Daoy (cell line): ENCODE data around the gene STK40. TPM values are rescaled to one million over a fixed set of nuclear protein-coding genes. Genes with fewer than 3 reads are reported as not detected.
A peak's percentile ranks its signal among the peaks of the same experiment; 100 is the strongest.

Experiments
- DNase-seq: peaks from one replicate; pipeline ENCODE4 v3.0.0-alpha.2; 2015; ENCODE audit warnings: low read depth
- total RNA-seq: library from RNA; depleted of rRNA; stranded (reverse); fragments of >200 nt; shearing (Covaris generic); gene quantifications from 2 replicates; pipeline ENCODE4 v1.2.3, GENCODE V29; 2014; rRNA removed

STK40 gene, protein sequence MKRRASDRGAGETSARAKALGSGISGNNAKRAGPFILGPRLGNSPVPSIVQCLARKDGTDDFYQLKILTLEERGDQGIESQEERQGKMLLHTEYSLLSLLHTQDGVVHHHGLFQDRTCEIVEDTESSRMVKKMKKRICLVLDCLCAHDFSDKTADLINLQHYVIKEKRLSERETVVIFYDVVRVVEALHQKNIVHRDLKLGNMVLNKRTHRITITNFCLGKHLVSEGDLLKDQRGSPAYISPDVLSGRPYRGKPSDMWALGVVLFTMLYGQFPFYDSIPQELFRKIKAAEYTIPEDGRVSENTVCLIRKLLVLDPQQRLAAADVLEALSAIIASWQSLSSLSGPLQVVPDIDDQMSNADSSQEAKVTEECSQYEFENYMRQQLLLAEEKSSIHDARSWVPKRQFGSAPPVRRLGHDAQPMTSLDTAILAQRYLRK
- 18.2 and 31.1 TPM in 2 replicates for total RNA-seq

- DNase-seq, result peak; percentile 99
Observed at GRCh38 chr1:36385410-36386264, at the start of gene STK40. Gene STK40 (minus strand): TSS chr1:36385924. CDS start chr1:36361332, 24,592 bp downstream.

DNA sequence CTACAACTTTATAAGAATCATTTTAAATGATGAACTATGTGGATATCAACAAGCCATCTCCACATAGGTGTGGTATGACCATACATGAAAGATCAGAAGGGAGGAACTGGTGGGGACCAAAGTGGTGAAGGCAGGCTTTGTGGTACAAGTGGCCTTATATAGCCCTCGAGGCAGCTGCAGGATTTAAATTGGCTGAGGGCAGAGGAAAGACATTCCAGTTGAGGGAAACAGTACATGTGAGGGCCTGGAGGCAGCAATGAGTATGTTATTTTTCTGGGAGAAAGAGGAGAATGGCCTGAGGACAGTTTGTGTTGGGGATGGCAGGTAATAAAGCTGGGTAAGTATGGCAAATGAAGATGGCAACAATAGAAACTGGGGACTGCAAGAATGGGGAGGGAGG, 47.4 kb upstream of the STK40 start:
- no peak for DNase-seq

GRCh38 chr1:36432616-36433015, 46.9 kb upstream of the STK40 start:
- DNase-seq, result no peak

DNA sequence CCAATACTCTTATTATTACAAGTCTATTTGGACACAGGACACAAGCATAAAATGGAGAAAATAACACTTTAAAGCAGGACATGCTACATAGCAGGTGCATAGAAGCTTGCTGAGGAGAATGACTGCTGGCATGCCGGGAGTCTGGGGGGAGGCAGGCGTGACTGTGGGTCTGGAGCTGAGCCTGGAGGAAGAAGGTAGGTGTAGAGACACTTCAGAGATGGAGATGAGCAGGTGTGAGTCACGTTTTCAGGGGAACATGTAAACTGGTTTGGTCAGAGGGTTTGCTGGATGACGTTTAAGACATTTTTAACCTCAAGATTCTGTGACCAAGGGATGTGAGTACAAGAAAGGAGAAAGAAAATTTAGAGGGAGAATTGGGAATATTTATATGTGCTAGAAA, 40.1 kb upstream of the STK40 start:
- DNase-seq, result no peak

DNA sequence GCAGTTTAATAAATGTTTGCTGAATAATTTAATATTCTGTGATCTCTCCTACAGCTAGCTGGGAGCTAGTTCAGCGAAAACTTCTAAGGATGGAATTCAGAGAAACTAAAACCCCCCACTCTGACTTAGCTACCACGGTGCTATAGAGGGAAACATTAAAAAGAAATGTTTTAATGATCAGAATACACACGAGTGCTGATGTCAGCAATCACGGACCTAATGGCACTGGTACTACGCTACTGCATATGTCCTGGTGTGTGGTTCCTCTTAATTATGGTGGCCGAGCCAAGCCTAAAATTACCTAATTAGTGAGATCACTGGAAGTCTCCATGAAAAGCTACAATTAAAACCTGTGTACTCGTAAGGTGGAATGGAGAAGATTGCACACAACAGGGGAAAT, 35.9 kb upstream of the STK40 start:
- DNase-seq, result no peak

- peak; percentile 91 for DNase-seq
Observed at GRCh38 chr1:36420836-36421317, 35.2 kb upstream of the STK40 start.

- no peak for DNase-seq
Observed at GRCh38 chr1:36420409-36420808, 34.7 kb upstream of the STK40 start.

GRCh38 chr1:36419569-36419968, 33.8 kb upstream of the STK40 start:
- no peak for DNase-seq

DNA sequence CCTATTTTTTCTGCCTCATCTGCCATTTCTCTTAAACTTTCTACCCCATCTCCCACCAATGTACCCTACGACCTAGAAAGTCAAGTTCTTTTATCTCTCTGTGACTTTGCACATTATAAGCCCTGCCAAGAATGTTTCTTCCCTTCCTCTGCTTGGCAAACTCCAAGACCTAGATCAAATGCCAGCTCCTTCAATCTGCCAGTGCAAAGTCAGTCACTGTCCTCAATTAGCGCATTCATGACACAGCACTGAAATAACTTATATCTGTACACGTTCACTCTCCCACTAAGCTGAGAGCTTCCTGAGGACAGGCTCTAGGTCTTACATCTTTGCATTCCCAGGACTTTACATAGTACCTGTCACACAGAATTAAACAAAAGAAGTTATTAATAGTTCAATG, 33.4 kb upstream of the STK40 start:
- DNase-seq, result no peak

DNA sequence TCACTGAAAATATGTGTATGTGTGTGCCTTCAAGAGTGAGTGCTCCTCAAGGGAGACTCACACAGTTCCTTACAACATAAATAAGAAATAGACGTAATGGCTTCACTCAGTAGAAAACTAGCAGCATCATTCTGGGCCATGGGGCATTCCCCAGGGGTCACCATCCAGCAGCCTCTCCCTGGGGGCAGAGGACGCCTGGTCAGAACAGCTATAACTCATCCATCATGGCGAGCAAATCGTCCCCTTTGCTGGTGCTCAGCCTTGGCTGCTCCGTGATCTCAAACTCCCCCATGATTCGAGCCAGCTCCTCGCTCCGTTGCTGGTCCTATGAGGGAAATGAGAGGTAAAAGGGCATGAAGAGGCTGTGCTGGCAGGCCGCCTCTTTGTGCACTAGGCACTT, 32.2 kb upstream of the STK40 start:
- DNase-seq, result no peak

DNA sequence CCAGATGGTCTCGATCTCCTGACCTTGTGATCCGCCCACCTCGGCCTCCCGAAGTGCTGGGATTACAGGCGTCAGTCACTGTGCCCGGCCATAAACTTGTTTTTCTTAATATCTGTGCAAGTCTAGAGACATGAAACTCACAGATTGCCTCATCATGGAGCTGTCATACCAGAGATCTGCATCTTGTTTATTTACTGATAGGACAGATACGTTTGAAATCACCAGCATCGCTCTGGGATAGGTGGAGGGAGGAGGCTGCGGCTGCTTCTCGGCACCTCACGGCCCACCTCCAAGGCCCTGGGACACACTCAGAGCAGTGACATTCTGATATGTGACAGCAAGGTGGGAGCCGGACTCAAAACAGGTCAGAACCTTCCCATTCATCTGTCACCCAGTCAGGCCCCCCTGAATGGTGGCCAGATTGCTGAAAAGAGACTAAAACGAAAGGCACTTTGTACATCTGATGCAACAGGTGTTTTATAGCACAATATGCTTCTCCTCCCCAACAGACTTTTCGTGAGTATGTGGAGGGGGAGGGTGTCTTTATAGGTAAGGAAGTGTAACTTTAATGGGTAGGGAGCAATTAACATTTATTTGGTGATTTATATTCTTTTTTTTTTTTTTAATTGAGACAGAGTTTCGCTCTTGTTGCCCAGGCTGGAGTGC, 30.1 kb upstream of the STK40 start:
- no peak for DNase-seq

DNA sequence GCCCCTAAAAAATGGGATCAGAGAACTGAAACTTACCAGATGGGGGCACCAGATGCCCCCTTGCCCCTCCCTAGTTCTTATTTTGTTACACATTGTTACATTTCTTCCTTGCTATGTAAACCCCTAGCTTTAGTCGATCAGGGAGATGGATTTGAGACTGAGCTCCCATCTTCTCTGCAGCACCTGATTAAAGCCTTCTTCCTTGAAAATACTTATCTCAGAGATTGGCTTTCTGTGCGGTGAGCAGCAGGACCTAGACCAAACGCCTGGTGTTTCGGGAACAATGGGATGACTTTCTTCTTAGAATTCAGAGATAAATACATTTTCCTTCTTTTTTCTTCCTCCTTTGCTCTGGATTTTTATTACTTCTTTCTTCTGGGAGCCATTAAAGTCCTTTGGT, 28.7 kb upstream of the STK40 start:
- DNase-seq, result no peak

DNA sequence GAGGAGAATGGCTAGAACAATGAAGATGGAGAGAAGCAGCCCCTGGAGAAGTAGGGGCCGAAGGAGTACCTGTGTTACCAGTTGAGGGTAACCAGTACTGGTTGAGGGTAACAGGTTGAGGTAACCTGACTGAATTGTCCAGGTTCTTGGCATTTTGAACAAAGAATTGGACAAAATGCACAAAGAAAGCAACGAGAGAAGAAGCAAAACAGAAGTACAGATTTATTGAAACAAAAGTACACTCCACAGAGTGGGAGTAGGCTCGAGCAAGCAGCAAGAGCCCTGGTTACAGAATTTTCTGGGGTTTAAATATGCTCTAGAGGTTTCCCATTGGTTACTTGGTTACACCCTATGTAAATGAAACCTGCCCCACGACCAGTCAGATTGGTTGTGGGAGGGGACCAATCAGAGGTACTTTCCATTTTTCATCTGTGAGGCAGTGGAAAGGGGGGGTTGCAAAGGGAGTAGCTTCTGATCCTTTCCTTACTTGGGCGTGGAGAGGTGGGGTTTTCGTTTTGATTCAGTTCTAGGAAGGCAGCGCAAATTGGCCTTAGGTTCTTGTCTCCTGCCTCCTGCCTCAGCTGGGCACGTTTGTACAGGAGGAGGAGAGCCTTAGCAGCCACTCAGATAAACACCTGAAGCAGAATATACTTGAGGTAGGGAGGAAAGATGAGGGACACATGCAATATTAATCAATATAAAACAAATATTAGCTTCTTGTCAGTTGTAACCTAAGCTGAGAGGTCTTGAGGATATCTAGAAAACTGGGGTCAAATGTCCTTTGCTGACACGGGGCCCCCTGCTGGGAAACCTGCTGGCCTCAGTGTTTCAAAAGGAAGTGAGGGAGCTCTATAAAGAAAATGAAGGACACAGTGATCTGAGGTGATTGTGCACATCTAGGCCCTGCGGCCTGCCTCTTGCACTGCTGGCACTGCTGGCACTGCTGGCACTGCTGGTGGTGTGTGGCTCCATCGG, 26.2 kb upstream of the STK40 start:
- DNase-seq, result peak; percentile 43

DNA sequence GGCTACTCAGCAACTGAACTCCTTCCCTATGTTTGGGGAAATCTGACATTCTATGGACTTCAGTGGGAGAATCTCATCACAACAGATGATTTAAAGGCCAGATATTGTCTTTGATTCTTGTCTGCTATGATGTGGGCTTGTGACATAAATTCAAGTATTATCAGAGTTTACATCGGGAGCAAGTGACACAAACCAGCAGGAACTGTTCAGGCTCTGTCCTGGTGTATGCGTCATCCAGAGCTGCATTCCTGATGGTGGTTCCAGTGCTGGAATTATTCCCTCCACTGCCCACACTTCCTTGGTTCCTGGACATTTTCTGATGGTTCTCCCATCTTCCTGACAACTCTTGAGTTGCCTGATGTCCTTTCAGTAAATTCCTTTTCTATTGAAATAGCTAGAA, 22.8 kb upstream of the STK40 start:
- DNase-seq, result peak; percentile 65

DNA sequence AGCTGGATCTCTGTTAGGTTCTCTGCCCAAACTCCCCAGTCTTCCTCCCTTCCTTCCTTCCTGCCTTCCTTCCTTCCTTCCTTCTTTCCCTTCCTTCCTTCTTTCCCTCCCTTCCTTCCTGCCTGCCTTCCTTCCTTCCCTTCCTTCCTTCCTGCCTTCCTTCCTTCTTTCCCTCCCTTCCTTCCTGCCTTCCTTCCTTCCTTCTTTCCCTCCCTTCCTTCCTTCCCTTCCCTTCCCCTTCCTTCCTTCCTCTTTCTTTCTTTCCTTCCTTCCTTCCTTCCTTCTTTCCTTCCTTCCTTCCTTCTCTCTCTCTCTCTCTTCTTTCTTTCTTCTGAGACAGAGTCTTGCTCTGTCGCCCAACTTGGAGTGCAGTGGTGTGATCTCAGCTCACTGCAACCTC, 20.7 kb upstream of the STK40 start:
- no peak for DNase-seq

DNA sequence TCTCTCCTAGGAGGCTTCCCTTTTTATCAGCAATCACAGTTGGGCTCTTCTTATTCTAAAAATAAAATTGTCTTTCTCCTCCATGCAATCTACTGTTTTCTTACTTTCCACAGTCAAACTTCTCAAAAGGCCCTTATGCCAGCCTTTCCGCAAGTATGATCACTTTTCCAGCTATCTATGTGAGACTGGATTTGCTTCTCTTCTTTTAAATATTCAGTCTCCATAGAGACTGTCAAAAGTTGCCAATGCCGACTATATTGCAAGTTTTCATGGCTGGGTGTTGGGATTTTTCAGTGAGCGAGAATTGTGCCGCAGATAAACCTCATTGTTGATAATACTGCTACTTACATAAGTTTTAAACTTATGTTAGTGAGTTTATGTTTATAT, 16.8 kb upstream of the STK40 start:
- no peak for DNase-seq

DNA sequence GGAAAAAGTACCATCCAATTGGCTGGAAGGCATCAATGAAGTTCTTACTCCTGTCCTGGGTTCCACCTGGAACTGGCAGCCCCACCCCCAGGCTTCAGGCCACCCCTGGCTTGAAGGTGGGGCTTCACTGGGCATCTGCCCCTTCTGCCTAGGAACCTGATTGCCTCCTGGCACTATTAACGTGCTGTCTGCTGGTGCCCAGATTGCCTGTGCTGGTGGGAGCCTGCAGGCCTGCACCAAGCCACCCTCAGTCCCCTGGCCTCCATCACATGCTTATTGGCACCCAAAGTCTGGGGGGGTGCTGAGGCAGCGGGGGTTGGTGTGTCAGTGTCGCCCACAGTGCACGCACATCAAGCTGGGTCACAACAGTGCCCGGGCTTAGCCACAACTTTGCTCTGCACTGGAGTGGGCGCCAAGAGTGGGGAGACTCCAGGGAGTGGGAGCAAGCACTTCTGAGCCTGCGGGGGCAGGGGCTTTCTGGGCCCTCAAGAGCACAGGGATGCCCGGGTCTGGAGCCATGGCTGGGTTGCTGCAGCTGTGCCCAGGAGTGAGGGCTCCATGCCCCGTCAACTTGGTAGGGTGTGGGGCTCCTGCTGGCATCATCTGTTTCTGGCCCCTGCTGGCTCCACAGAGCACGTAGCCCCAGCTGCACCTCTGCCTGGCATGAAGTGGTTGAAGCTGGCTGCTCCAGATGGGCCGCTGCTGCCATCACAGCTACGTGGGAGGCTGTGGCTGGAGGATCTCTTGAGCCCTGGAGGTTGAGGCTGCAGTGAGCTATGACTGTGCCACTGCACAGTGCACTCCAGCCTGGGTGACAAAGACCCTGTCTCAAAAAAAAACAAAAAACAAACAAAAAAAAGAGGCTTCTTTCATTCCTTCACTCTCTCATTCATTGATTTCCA, 16.1 kb upstream of the STK40 start:
- no peak for DNase-seq

GRCh38 chr1:36400825-36401601, 15.3 kb upstream of the STK40 start:
- peak; percentile 94 for DNase-seq

DNA sequence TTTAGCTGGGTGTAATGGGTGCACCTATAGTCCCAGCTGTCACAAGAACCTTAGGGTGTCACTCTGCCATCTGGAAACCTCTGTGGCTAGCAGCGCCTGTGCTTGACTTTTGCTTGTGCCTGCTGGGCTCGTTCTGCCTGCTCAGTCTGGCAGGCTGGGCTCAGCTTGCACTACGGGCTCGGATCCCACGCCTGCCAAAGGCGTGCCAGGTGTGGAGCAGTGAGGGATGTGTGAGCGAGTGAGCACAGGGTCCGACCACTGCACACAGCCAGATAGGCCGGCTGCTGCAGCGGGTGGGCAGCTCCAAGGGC, 14.7 kb upstream of the STK40 start:
- DNase-seq, result no peak
